ENCODE measurements around the gene ZNF534. TPM values are rescaled to one million over a fixed set of nuclear protein-coding genes. Genes with fewer than 3 reads are reported as not detected.

The ZNF534 gene
- total RNA-seq, 1 donor from 2014 or later: 0.62 TPM

DNA sequence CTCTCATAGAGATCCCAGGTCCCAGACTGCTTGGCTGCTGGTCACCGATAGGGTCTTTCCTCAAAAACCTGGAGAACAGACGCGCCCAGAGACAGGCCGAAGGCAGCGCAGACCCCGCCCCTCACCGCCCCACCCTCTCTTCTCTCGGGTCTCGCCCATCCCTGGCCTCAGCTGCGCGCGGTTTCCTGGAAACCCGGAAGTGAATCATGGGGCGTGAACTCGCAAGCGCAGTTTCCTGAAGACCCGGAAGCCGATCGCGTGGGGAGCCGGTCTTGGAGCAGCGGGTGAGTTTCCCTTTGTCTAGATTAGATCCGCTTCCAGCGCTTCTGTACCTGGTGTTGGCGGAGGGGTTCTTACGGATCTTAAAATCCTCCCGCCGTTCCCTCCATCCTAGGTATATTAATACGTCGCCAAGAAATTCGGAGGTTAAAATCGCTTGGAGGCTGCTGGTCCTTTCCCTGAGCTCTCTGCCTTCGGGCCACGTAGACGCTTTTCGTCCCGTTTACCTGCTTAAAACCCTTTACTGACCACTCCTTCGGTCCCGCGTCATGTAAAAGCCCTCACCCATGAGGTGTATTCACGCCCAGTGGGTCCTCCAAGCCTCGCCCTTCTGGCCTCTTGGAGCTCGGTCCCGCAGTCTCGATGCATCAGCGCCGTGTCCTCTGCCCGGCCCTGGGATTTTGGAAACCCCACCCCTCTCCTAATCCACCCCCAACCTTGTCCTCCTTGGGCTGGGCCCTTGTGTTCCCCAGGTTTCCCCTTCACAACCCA is 24.6 kb downstream of the ZNF534 start, which contains the start of gene ZNF578:
ZNF578 (plus strand) TSS at position 230 of the 771 bp plus-strand sequence. CDS start 48,293 bp downstream, outside the sequence.
- no peak within 1 kb of the TSS for H3K4me3 ChIP-seq
- no peaks in the 10 kb centered on the region for H3K79me2 ChIP-seq (ENCODE audit: low read depth)
- Mint-ChIP-seq H3K27me3 (ENCODE audit: insufficient read depth, low read depth) (no peaks in the 10 kb centered on the region), H3K27ac (no peak within 1 kb of the TSS), H3K9me3 (peaks cover 68% of the 10 kb centered on the region), H3K4me3 (no peak within 1 kb of the TSS), H3K4me1 (no peaks in the 10 kb centered on the region), H3K36me3 (no peaks in the 10 kb centered on the region)
- H3K4me1 ChIP-seq: no peaks in the 10 kb centered on the region
- H3K9me3 ChIP-seq (ENCODE audit: low read depth): no peaks in the 10 kb centered on the region
- no peak within 1 kb of the TSS for H3K27ac ChIP-seq
- H4K20me1 ChIP-seq (ENCODE audit: low read depth): no peaks in the 10 kb centered on the region
- H3K4me2 ChIP-seq: no peak within 1 kb of the TSS
- no peak for TF ChIP-seq EZH2phosphoT487 (IDR thresholded peaks at IDR 0.05)
- TF ChIP-seq, protein P1, sequence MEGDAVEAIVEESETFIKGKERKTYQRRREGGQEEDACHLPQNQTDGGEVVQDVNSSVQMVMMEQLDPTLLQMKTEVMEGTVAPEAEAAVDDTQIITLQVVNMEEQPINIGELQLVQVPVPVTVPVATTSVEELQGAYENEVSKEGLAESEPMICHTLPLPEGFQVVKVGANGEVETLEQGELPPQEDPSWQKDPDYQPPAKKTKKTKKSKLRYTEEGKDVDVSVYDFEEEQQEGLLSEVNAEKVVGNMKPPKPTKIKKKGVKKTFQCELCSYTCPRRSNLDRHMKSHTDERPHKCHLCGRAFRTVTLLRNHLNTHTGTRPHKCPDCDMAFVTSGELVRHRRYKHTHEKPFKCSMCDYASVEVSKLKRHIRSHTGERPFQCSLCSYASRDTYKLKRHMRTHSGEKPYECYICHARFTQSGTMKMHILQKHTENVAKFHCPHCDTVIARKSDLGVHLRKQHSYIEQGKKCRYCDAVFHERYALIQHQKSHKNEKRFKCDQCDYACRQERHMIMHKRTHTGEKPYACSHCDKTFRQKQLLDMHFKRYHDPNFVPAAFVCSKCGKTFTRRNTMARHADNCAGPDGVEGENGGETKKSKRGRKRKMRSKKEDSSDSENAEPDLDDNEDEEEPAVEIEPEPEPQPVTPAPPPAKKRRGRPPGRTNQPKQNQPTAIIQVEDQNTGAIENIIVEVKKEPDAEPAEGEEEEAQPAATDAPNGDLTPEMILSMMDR (IDR thresholded peaks at IDR 0.05): no peak
- no peak for TF ChIP-seq EZH2 (IDR thresholded peaks at IDR 0.05)
- no peak within 1 kb of the TSS for H2AFZ ChIP-seq (replicated peaks)
- H3F3A ChIP-seq (ENCODE audit: low read depth): no peaks in the 10 kb centered on the region
- no peak within 1 kb of the TSS for H3K9ac ChIP-seq
- DNase-seq (ENCODE audit: low spot score): no peak
- H3K36me3 ChIP-seq: no peaks in the 10 kb centered on the region
- no peaks in the 10 kb centered on the region for H3K27me3 ChIP-seq

DNA sequence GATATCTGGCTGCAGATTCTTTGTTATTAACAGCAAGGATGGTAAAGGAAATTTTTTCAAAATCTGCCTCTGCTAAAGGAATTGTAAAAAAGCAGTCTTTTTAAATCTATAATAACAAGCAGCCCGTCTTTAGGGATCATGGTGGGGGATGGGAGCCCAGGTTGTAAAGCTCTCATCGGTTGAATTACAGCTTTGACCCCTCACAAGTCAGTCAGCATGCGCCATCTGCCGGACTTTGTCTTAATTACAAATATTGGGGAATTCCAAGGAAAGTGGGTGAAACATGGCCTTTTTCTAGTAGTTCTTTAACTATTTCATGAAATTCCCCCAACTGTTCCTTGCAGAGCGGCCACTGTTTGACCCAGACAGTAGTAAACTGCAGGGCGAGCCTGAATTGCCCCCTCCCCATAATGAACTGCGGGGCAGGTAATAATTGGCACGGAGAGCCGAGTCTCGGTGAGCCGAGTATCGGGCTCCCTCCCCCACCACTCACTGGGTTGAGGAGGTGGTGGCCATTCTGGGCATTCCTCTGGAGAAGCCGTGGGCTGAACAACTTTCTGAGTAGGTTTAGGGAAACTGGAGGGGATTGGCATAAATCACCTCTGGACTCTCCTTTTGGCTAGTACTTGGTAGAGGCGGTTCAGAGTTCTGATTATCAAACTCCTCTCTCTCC is 36.0 kb downstream of the ZNF534 start:
- H3K36me3 ChIP-seq: no peaks in the 10 kb centered on the region
- no peak overlapping the region for H2AFZ ChIP-seq (replicated peaks)
- TF ChIP-seq, protein P1 (IDR thresholded peaks at IDR 0.05): peak; percentile 69
- TF ChIP-seq EZH2phosphoT487 (IDR thresholded peaks at IDR 0.05) (no peak), EZH2 (IDR thresholded peaks at IDR 0.05) (no peak)
- no peak overlapping the region for H3K27ac Mint-ChIP-seq
- H3K79me2 ChIP-seq (ENCODE audit: low read depth): no peaks in the 10 kb centered on the region
- H3K27me3 Mint-ChIP-seq (ENCODE audit: insufficient read depth, low read depth): no peaks in the 10 kb centered on the region
- no peaks in the 10 kb centered on the region for H3K9me3 ChIP-seq (ENCODE audit: low read depth)
- H3K4me1 Mint-ChIP-seq: no peaks in the 10 kb centered on the region
- no peaks in the 10 kb centered on the region for H3F3A ChIP-seq (ENCODE audit: low read depth)
- no peak overlapping the region for H3K4me3 Mint-ChIP-seq
- no peak overlapping the region for H3K27ac ChIP-seq
- no peak overlapping the region for H3K9ac ChIP-seq
- H3K4me2 ChIP-seq: no peak overlapping the region
- peak; percentile 79 for DNase-seq (ENCODE audit: low spot score)
- H3K9me3 Mint-ChIP-seq: peaks cover 61% of the 10 kb centered on the region
- H4K20me1 ChIP-seq (ENCODE audit: low read depth): no peaks in the 10 kb centered on the region
- H3K4me1 ChIP-seq: no peaks in the 10 kb centered on the region
- no peaks in the 10 kb centered on the region for H3K36me3 Mint-ChIP-seq
- H3K27me3 ChIP-seq: no peaks in the 10 kb centered on the region
- no peak overlapping the region for H3K4me3 ChIP-seq

DNA sequence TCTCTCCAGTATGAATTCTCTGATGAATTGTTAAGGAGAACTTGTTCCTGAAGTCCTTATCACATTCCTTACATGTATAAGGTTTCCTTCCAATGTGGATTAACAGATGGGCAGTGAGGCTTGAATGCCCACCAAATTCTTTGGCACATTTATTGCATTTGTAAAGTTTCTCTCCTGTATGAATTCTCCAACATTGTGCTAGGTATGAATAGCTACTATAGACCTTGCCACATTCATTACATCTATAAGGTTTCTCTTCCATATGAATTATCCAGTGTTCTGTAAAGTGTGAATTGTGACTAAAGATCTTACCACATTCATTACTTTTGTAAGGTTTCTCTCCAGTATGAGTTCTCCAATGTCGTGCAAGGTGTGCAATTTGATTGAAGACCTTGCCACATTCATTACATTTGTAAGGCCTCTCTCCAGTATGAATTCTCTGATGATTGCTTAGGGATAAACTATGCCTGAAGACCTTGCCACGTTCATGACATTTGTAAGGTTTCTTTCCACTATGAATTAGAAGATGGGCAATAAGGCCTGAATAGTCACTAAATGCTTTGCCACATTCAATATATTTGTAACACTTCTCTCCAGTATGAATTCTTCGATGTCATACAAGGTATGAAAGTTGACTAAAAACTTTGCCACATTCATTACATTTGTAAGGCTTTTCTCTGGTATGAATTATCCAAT is 44.9 kb downstream of the ZNF534 start:
- H3K27ac Mint-ChIP-seq: no peak overlapping the region
- H3F3A ChIP-seq (ENCODE audit: low read depth): no peaks in the 10 kb centered on the region
- H2AFZ ChIP-seq (replicated peaks): no peak overlapping the region
- H3K4me1 Mint-ChIP-seq: no peaks in the 10 kb centered on the region
- H4K20me1 ChIP-seq (ENCODE audit: low read depth): no peaks in the 10 kb centered on the region
- peaks cover 3% of the 10 kb centered on the region for H3K36me3 Mint-ChIP-seq
- TF ChIP-seq EZH2phosphoT487 (IDR thresholded peaks at IDR 0.05) (no peak), EZH2 (IDR thresholded peaks at IDR 0.05) (no peak)
- TF ChIP-seq, protein P1 (IDR thresholded peaks at IDR 0.05): no peak
- no peaks in the 10 kb centered on the region for H3K36me3 ChIP-seq
- no peaks in the 10 kb centered on the region for H3K27me3 ChIP-seq
- H3K27me3 Mint-ChIP-seq (ENCODE audit: insufficient read depth, low read depth): no peaks in the 10 kb centered on the region
- H3K4me1 ChIP-seq: no peaks in the 10 kb centered on the region
- H3K4me3 Mint-ChIP-seq: no peak overlapping the region
- H3K9me3 ChIP-seq (ENCODE audit: low read depth): peaks cover 55% of the 10 kb centered on the region
- DNase-seq (ENCODE audit: low spot score): no peak
- no peak overlapping the region for H3K4me2 ChIP-seq
- no peak overlapping the region for H3K4me3 ChIP-seq
- peaks cover 81% of the 10 kb centered on the region for H3K9me3 Mint-ChIP-seq
- no peak overlapping the region for H3K9ac ChIP-seq
- no peak overlapping the region for H3K27ac ChIP-seq
- H3K79me2 ChIP-seq (ENCODE audit: low read depth): no peaks in the 10 kb centered on the region

All from neural progenitor cell (in vitro differentiated cells).